Activated CD8-positive, alpha-beta memory T cell treated with anti-CD3 and anti-CD28 coated beads, Interleukin-2, amount 50 U/mL, for 24 hours (primary cell): ENCODE measurements around the gene CAMSAP3.
A peak's percentile ranks its signal among the peaks of the same experiment; 100 is the strongest.

Experiments
- DNase-seq: peaks from one replicate; pipeline ENCODE4 v3.0.0-alpha.2; 2020; ENCODE audit errors: extremely low read depth

CAMSAP3 gene

GRCh38 chr19:7611541-7612279, 16.0 kb downstream of the CAMSAP3 start:
- DNase-seq = no peak

DNA sequence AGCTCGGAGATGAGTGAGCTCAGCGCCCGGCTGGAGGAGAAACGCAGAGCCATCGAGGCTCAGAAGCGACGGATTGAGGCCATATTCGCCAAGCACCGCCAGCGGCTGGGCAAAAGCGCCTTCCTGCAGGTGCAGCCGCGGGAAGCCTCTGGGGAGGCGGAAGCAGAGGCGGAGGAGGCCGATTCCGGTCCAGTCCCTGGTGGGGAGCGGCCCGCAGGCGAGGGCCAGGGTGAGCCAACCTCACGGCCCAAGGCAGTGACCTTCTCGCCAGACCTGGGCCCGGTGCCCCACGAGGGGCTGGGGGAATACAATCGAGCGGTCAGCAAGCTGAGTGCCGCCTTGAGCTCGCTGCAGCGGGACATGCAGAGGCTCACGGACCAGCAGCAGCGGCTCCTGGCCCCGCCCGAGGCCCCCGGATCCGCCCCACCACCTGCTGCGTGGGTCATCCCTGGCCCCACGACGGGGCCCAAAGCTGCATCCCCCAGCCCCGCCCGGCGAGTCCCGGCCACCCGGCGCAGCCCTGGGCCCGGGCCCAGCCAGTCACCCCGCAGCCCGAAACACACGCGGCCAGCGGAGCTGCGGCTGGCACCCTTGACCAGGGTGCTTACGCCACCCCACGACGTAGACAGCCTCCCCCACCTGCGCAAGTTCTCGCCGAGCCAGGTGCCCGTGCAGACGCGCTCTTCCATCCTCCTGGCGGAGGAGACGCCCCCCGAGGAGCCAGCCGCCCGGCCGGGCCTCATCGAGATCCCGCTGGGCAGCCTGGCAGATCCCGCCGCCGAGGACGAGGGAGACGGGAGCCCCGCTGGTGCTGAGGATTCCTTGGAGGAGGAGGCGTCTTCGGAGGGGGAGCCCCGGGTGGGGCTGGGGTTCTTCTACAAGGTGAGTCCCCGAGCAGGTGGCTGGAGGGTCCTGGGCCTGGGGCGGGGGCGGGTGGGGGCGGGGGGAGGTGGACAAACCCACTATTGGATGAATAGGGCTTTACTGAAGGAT, 16.9 kb downstream of the CAMSAP3 start:
- no peak for DNase-seq

DNA sequence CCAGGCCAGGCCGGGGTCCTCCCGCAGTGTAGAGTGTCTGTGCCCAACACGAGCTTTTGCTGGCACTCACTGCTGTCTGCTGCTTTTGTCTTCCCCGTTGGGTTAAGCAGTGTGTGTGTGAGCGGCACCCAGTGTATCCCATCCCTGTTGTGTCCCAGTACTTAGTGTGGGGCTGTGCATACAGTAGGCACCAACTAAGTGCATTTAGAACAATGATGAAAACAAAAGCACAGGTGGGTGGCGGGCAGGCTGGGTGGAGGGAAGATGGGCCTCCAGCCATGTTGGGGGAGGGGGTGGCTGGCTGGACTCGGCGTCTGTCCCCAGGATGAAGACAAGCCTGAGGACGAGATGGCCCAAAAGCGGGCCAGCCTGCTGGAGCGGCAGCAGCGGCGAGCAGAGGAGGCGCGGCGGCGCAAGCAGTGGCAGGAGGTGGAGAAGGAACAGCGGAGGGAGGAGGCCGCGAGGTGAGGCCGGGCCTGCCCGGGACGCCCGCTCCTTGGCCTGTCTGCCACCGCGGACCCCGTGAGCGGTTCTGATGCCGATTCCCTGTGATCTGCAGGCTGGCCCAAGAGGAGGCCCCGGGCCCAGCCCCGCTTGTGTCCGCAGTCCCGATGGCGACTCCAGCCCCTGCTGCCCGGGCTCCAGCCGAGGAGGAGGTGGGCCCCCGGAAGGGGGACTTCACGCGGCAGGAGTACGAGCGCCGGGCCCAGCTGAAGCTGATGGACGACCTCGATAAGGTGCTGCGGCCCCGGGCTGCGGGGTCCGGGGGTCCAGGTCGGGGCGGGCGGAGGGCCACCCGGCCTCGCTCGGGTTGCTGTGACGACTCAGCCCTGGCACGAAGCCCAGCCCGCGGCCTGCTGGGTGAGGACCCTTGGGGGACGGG, 19.4 kb downstream of the CAMSAP3 start:
- no peak for DNase-seq

GRCh38 chr19:7617172-7617571, 21.5 kb downstream of the CAMSAP3 start:
- no peak for DNase-seq

- DNase-seq = no peak
These were observed 22.1 kb downstream of the CAMSAP3 start for GRCh38 chr19:7617735-7618134.

GRCh38 chr19:7618348-7618747, 22.7 kb downstream of the CAMSAP3 start:
- DNase-seq = no peak

DNA sequence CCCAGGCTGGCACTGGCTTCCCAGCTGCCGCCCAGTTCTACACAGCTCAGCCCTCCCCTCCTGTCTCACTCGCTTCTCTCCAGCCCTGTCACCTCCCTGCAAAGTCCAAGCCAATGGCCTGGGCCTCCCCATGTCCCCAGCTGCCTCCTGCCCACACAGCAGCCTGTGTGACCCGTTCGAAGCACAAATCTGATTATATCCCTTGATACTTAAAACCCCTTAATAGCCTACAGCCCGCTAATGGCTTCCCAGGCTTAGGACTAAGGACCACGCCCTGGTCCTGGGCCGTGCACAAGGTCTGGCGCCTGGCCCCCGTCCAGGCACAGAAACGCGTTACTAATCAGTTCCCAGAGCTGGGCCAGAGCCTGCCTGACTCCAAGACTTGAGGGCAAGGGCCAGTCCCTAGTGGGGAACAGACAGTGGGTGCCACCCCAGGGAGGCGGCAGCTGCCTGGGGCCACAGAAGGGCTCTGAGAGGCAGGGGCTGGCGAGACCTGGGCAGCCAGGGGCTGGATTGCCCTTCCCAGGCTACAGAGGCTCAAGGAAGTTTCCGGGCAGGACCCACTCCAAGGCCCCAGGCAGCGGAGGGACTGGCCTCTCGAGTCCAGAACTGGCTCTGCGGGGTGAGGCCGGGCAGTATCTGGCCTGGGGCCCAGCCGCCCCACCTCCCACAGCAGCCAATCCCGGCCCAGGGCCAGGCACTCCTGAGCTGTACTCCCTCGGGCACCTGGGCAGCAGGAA, 23.3 kb downstream of the CAMSAP3 start:
- no peak for DNase-seq

- no peak for DNase-seq
These were observed 24.2 kb downstream of the CAMSAP3 start for GRCh38 chr19:7619671-7620441.

DNA sequence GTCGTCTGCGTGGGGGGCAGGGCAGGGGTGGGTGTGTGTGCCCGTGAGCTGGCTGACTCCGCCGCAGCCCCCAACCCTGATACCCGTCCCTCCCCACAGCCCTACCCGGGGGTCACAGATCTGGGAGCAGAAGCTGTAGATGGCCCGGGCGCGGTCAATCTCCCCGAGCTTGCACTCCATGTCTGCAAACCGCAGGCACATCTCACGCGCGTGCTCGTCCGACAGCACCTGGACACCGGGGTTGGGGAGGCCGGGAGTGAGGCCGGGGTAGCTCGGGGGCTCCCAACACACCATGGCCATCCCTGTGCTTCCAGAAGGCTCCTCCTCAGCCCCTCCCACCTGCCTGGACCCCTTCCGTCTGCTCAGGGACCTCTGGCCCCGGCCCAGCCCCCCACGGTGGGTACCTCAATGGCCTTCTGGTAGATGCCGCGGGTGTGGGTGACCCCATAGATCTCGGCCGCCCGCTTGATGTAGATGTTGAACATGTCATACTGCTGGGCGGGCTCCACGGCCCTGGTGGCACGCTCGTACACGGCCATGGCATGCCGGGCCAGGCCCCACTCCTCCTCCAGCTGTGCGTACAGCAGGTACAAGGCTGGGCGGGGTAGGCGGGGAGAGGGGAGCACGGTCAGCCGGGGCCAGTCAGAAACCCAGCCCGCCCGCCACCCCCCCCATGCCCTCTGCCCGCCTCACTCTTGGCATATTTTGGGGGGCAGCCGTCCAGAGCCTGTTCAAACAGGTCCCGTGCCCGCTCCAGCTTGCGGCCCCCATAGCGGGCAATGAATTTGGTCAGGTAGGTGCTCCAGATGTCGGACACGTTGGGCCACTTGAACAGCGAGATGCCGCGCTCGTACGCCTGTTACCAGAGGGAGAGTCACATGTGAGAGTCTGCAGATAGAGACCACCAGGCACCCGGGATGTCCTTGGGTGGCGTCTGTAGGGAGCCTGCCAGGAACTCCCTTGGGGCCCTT, 25.1 kb downstream of the CAMSAP3 start:
- no peak for DNase-seq

GRCh38 chr19:7622933-7623685, 27.4 kb downstream of the CAMSAP3 start:
- DNase-seq = no peak

DNA sequence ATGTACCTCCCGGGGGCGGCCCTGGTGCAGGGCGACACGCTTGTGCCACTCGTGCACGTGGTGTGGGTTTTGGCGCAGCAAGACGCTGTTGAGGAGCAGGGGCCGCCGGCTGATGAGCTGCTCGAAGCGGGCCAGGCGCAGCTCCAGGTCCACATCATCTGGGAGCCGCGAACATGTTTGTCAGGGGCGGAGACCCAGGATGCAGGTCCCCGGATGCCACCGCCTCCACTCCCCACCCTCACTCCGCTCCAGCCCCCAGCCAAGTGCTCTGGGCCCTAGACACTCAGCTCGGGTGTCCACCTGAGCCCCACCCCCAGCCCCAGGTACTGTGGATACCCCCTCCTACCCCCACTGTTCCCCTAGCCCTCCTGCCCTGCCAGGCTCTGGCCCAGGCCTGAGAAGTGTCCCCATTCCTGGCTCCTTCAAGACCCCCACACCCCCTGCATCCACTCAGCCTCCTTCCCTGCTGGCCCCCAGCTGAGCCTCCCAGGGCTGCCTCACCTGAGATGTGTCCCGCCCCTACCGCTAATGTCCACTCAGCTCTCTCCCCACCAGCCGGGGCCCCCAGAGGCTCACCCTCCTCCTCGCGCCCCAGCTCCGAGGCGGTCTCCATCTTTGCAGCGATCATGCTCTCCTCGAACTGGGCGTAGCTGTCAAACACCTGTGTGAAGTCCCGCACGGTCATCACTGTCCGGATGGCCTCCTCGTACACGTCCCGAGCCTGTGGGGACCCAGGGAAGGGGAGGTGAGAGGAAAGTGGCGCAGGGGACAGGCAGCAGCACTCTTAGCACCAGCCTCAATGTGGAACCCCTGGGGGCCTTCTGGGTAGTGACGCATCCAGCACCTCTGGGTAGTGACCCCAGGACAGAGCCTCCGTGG, 28.3 kb downstream of the CAMSAP3 start:
- DNase-seq = no peak

DNA sequence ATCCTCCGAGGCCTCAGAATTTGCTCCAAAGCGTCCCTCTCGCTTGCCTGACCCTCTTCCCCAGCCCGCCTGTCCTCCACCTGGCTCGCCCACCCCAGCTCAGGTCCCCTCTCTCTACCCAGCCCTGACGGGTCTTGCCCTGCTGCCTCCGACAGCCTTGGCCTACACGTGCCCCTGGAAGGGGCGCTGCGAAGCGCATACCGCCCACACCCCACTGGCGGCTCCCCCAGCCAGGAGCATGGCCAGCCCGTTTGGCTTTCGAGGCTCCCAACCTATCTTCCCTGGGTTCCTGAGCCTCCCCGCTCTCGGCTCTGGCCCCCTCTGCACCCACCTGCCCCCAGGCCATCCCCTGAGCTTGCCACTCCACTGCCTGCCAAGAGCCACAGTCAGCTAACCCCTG, 29.1 kb downstream of the CAMSAP3 start:
- no peak for DNase-seq

DNA sequence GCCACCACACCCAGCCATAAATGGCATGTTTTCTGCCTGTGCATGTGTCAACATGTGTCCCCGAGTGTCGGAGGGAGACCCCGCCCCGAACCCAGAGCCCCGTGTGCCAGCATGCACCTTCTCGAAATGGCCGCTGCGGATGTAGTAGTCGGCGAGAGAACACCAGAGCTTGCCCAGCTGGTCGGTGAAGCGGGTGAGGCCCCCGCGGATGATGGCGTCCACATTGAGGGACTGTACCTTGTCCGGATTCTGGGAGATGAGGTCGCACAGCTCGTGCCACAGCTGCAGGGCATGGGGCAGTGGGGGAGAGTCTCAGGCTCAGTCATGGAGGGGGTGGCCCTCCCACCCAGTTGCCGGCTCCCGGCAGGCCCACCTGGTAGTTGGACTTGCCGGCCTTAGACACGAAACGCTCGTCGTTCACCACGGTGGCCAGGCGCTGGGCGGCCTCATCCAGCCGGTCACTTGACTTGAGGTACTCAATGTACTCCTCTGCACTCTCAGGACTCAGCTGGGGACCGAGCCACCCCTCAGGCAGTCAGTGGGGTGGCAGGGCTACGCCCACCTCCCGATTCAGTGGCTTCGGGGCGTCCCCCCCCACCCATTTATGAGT, 30.2 kb downstream of the CAMSAP3 start:
- DNase-seq = no peak

GRCh38 chr19:7627166-7627565, 31.5 kb downstream of the CAMSAP3 start:
- no peak for DNase-seq

- DNase-seq = no peak
These were observed 33.1 kb downstream of the CAMSAP3 start for GRCh38 chr19:7628589-7629311.

- DNase-seq = peak; percentile 89
These were observed 33.8 kb downstream of the CAMSAP3 start, which contains the start of the genes PET100 and XAB2 for GRCh38 chr19:7629347-7630054. Gene PET100, plus strand, starts transcription at chr19:7629793. Its CDS starts 41 bp downstream, at chr19:7629834. Gene XAB2, minus strand, starts transcription at chr19:7629545. Its CDS starts 18 bp downstream, at chr19:7629527.
